Activated naive CD4-positive, alpha-beta T cell treated with anti-CD3 and anti-CD28 coated beads, Interleukin-2, amount 50 U/mL, for 24 hours (primary cell): ENCODE measurements around the gene PLXDC2.

Experiments
- H3K27ac Mint-ChIP-seq: one replicate; pipeline ENCODE4 v1.8.0; 2021; ENCODE audit warnings: mild to moderate bottlenecking, mixed read lengths
- H3K27me3 Mint-ChIP-seq: one replicate; pipeline ENCODE4 v1.8.0; 2021; ENCODE audit warnings: mixed read lengths
- H3K36me3 Mint-ChIP-seq: one replicate; pipeline ENCODE4 v1.8.0; 2021; ENCODE audit warnings: mixed read lengths
- H3K4me1 Mint-ChIP-seq: one replicate; pipeline ENCODE4 v1.8.0; 2021; ENCODE audit warnings: mixed read lengths
- H3K4me3 Mint-ChIP-seq: one replicate; pipeline ENCODE4 v1.8.0; 2021; ENCODE audit warnings: mild to moderate bottlenecking, mixed read lengths
- H3K9me3 Mint-ChIP-seq: one replicate; pipeline ENCODE4 v1.8.0; 2021; ENCODE audit warnings: mixed read lengths

The PLXDC2 gene

GRCh38 chr10:20128811-20129210 lies 312.6 kb downstream of the PLXDC2 start:
- peaks cover 5% of the 10 kb centered on the region for H3K9me3 Mint-ChIP-seq
- H3K4me3 Mint-ChIP-seq: no peak overlapping the region
- no peaks in the 10 kb centered on the region for H3K4me1 Mint-ChIP-seq
- H3K27ac Mint-ChIP-seq: no peak overlapping the region
- no peaks in the 10 kb centered on the region for H3K36me3 Mint-ChIP-seq
- no peaks in the 10 kb centered on the region for H3K27me3 Mint-ChIP-seq

DNA sequence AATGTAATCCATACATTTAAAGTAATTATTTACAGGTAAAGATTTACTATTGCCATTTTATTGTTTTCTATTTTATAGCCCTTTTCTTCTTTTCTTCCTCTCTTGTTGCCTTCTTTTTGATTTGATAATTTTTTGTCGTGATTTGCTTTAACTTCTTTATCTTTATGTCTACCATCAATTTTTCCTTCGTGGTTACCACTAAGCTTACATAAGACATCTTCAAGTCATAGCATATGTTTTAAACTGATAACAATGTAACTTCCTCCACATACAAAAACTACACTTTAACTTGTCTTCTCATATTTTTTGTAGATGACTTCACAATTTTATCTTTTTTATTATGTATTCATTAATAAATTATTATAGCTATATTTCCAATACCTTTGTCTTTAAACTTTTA lies 316.6 kb downstream of the PLXDC2 start:
- H3K36me3 Mint-ChIP-seq: no peaks in the 10 kb centered on the region
- no peaks in the 10 kb centered on the region for H3K4me1 Mint-ChIP-seq
- no peak overlapping the region for H3K27ac Mint-ChIP-seq
- H3K4me3 Mint-ChIP-seq: no peak overlapping the region
- H3K9me3 Mint-ChIP-seq: peaks cover 10% of the 10 kb centered on the region
- no peaks in the 10 kb centered on the region for H3K27me3 Mint-ChIP-seq

GRCh38 chr10:20133669-20134189 lies 317.5 kb downstream of the PLXDC2 start:
- Mint-ChIP-seq H3K4me3 (no peak overlapping the region), H3K27me3 (no peaks in the 10 kb centered on the region), H3K27ac (no peak overlapping the region), H3K9me3 (peaks cover 10% of the 10 kb centered on the region), H3K36me3 (no peaks in the 10 kb centered on the region), H3K4me1 (no peaks in the 10 kb centered on the region)

DNA sequence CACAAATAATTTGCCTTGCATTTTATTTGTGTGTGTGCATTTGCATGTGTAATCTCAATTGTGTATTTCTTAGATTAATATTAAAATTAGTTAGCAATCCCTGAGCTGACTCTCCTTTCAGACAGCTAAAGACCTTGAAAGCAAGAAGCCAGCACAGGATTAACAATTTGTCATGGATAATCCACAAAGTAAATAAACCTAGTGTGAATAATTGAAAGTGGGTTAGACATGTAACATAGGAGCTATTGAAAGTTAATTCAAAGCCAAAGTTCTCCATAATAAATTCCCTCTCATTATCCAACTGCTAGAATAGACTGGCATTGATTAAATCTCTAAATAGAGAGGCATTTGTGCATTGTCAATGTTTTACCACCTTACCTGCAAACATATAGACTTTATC lies 326.1 kb downstream of the PLXDC2 start:
- H3K27ac Mint-ChIP-seq: no peak overlapping the region
- no peaks in the 10 kb centered on the region for H3K9me3 Mint-ChIP-seq
- no peaks in the 10 kb centered on the region for H3K36me3 Mint-ChIP-seq
- H3K27me3 Mint-ChIP-seq: no peaks in the 10 kb centered on the region
- H3K4me1 Mint-ChIP-seq: no peaks in the 10 kb centered on the region
- H3K4me3 Mint-ChIP-seq: no peak overlapping the region

DNA sequence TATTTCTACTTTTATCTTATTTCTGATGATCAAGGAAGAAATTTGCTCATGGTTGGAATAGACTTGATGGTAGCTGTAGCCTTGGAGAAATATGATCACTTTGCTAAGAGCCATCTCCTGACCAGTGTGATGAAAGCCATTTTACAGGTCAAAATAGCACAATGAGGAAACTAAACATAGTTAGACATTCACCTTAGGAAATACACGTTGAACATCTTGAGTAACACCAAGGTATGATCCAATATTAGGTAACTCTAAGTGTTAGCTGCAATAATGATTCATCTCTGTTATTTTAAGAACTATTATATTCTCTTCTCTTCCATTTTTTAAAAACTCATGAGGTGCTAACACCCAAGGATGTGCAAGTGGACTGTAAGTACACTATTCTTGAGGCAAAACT lies 328.0 kb downstream of the PLXDC2 start:
- Mint-ChIP-seq H3K4me1 (no peaks in the 10 kb centered on the region), H3K36me3 (no peaks in the 10 kb centered on the region), H3K9me3 (no peaks in the 10 kb centered on the region), H3K4me3 (no peak overlapping the region), H3K27me3 (no peaks in the 10 kb centered on the region), H3K27ac (no peak overlapping the region)

- no peaks in the 10 kb centered on the region for H3K27me3 Mint-ChIP-seq
- H3K27ac Mint-ChIP-seq: no peak overlapping the region
- no peaks in the 10 kb centered on the region for H3K9me3 Mint-ChIP-seq
- H3K4me3 Mint-ChIP-seq: no peak overlapping the region
- no peaks in the 10 kb centered on the region for H3K4me1 Mint-ChIP-seq
- H3K36me3 Mint-ChIP-seq: no peaks in the 10 kb centered on the region
Observed at GRCh38 chr10:20146004-20146403, 329.8 kb downstream of the PLXDC2 start.

DNA sequence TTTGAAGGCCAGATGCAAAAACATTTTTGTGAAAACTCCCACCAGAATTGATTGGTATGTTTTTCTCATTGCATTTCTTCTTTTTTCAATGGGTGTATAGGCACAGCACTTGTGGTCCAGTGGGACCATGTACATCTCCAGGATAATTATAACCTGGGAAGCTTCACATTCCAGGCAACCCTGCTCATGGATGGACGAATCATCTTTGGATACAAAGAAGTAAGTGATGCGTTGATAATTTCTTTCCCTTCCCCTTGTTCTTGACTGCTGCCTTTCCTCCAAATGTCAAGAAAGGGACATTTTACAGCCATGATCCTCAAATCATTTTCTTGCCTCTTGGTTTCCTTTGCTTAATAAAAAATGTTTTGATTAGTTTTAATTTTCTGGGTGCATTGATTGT lies 331.5 kb downstream of the PLXDC2 start:
- H3K9me3 Mint-ChIP-seq: no peaks in the 10 kb centered on the region
- H3K4me1 Mint-ChIP-seq: no peaks in the 10 kb centered on the region
- H3K36me3 Mint-ChIP-seq: no peaks in the 10 kb centered on the region
- no peak overlapping the region for H3K4me3 Mint-ChIP-seq
- no peaks in the 10 kb centered on the region for H3K27me3 Mint-ChIP-seq
- no peak overlapping the region for H3K27ac Mint-ChIP-seq

- no peaks in the 10 kb centered on the region for H3K4me1 Mint-ChIP-seq
- H3K9me3 Mint-ChIP-seq: no peaks in the 10 kb centered on the region
- H3K27me3 Mint-ChIP-seq: no peaks in the 10 kb centered on the region
- no peak overlapping the region for H3K4me3 Mint-ChIP-seq
- H3K27ac Mint-ChIP-seq: no peak overlapping the region
- no peaks in the 10 kb centered on the region for H3K36me3 Mint-ChIP-seq
Observed at GRCh38 chr10:20156511-20156910, 340.3 kb downstream of the PLXDC2 start.

DNA sequence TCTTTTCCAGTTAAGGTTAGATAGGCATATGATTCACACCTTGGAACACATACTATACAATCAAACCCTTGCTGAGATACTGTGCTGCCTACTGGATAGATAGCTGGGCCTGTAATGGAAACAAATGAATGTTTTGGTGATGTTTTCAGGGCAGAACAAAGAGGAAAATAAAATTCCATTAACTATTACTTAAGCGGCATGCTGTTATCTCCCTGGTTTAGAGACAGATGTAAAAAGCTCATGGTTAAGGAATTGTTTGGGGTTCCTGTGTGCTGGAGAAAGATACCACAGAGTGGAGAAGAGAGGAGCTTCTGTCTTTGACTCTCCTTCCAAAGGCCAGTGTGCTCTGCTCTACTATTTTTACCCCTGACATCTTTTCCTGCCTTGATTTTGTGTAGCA lies 341.1 kb downstream of the PLXDC2 start:
- no peaks in the 10 kb centered on the region for H3K27me3 Mint-ChIP-seq
- H3K27ac Mint-ChIP-seq: no peak overlapping the region
- no peaks in the 10 kb centered on the region for H3K4me1 Mint-ChIP-seq
- H3K36me3 Mint-ChIP-seq: no peaks in the 10 kb centered on the region
- H3K9me3 Mint-ChIP-seq: no peaks in the 10 kb centered on the region
- H3K4me3 Mint-ChIP-seq: no peak overlapping the region

- no peak overlapping the region for H3K27ac Mint-ChIP-seq
- no peak overlapping the region for H3K4me3 Mint-ChIP-seq
- H3K36me3 Mint-ChIP-seq: no peaks in the 10 kb centered on the region
- no peaks in the 10 kb centered on the region for H3K9me3 Mint-ChIP-seq
- no peaks in the 10 kb centered on the region for H3K4me1 Mint-ChIP-seq
- no peaks in the 10 kb centered on the region for H3K27me3 Mint-ChIP-seq
Observed at GRCh38 chr10:20158086-20158485, 341.9 kb downstream of the PLXDC2 start.

DNA sequence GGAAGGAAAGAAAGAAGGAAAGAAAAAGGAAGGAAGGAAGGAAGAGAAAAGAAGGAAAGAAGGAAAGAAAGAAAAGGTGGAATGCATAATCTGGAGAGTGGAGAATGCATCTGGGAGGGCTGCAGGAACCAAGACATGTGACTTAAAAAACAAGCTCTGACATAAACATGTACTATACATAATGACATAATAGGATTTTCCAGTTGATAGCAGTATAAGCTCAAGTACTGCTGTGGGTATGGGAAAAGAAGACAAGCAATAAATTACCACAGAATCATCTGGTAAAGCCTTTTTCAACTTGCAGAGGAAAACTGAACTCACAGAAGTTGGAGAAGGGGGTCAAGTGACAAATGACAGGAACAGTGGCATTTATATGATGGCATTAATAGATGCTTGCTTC lies 345.9 kb downstream of the PLXDC2 start:
- Mint-ChIP-seq H3K4me3 (no peak overlapping the region), H3K27me3 (no peaks in the 10 kb centered on the region), H3K4me1 (no peaks in the 10 kb centered on the region), H3K9me3 (no peaks in the 10 kb centered on the region), H3K36me3 (no peaks in the 10 kb centered on the region), H3K27ac (no peak overlapping the region)

GRCh38 chr10:20166096-20166675 lies 350.0 kb downstream of the PLXDC2 start:
- H3K27ac Mint-ChIP-seq: no peak overlapping the region
- no peaks in the 10 kb centered on the region for H3K4me1 Mint-ChIP-seq
- no peak overlapping the region for H3K4me3 Mint-ChIP-seq
- no peaks in the 10 kb centered on the region for H3K9me3 Mint-ChIP-seq
- no peaks in the 10 kb centered on the region for H3K27me3 Mint-ChIP-seq
- no peaks in the 10 kb centered on the region for H3K36me3 Mint-ChIP-seq

DNA sequence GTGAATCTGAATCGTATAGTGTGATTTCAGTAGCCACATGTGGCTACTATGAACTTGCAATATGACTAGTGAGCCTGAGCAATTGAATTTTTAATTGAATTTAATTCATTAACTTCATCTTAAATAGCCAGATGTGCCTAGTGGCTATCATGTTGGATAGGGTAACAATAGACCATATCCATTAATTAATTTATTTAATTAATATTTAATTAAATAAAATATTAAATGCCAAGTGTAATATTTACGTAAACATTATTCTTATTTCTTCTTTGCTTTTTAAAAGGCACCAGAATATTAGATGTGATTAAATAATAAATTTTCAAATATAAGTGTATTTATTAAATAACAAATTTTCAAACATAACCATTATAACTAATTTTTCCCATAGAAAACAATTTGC lies 354.4 kb downstream of the PLXDC2 start:
- Mint-ChIP-seq H3K27ac (no peak overlapping the region), H3K4me1 (no peaks in the 10 kb centered on the region), H3K4me3 (no peak overlapping the region)

DNA sequence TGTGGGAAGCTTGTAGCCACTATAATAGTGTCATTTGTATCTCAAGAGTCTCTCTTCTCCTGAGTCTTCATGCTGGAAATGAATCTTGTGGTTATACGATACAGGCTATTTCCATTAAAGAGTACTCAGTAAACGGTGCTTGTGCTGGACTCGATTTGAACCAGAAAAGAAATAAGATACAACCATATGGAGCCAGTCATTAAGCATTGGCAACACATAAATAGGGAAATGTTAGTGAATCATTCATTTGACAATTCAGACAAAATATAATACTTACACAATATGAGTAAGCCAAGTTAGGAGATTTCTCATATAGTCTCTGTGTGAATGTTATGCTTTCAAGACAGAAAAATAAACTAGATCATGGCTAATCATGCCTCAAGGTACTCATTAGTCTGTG lies 356.8 kb downstream of the PLXDC2 start:
- no peaks in the 10 kb centered on the region for H3K9me3 Mint-ChIP-seq
- H3K27ac Mint-ChIP-seq: no peak overlapping the region
- H3K27me3 Mint-ChIP-seq: no peaks in the 10 kb centered on the region
- no peaks in the 10 kb centered on the region for H3K36me3 Mint-ChIP-seq
- no peak overlapping the region for H3K4me3 Mint-ChIP-seq
- H3K4me1 Mint-ChIP-seq: no peaks in the 10 kb centered on the region

More for the DNA sequence above, 354.4 kb downstream of the PLXDC2 start:
- Mint-ChIP-seq H3K36me3 (no peaks in the 10 kb centered on the region), H3K9me3 (no peaks in the 10 kb centered on the region), H3K27me3 (no peaks in the 10 kb centered on the region)

GRCh38 chr10:20175719-20176118 lies 359.5 kb downstream of the PLXDC2 start:
- H3K4me3 Mint-ChIP-seq: no peak overlapping the region
- no peaks in the 10 kb centered on the region for H3K9me3 Mint-ChIP-seq
- no peaks in the 10 kb centered on the region for H3K4me1 Mint-ChIP-seq
- no peaks in the 10 kb centered on the region for H3K36me3 Mint-ChIP-seq
- no peaks in the 10 kb centered on the region for H3K27me3 Mint-ChIP-seq
- no peak overlapping the region for H3K27ac Mint-ChIP-seq

- H3K36me3 Mint-ChIP-seq: no peaks in the 10 kb centered on the region
- no peak overlapping the region for H3K27ac Mint-ChIP-seq
- no peaks in the 10 kb centered on the region for H3K4me1 Mint-ChIP-seq
- H3K9me3 Mint-ChIP-seq: no peaks in the 10 kb centered on the region
- no peak overlapping the region for H3K4me3 Mint-ChIP-seq
- no peaks in the 10 kb centered on the region for H3K27me3 Mint-ChIP-seq
Observed at GRCh38 chr10:20180766-20181165, 364.5 kb downstream of the PLXDC2 start.

- H3K36me3 Mint-ChIP-seq: no peaks in the 10 kb centered on the region
- no peak overlapping the region for H3K4me3 Mint-ChIP-seq
- no peaks in the 10 kb centered on the region for H3K27me3 Mint-ChIP-seq
- H3K4me1 Mint-ChIP-seq: no peaks in the 10 kb centered on the region
- no peaks in the 10 kb centered on the region for H3K9me3 Mint-ChIP-seq
- no peak overlapping the region for H3K27ac Mint-ChIP-seq
Observed at GRCh38 chr10:20181434-20181833, 365.2 kb downstream of the PLXDC2 start.
